Stimulated activated CD8-positive, alpha-beta memory T cell treated with anti-CD3 and anti-CD28 coated beads, Interleukin-7, amount 100 ng/mL, for 24 hours (primary cell): Measurements from ENCODE around the gene MUC2.

Experiments used
- DNase-seq: peaks from one replicate; pipeline ENCODE4 v3.0.0-alpha.2; 2020; ENCODE audit warnings: low read depth

Gene MUC2

GRCh38 chr11:1074244-1075221 lies at the start of gene MUC2:
Gene MUC2 (plus strand): TSS chr11:1074874.
- DNase-seq = no peak

DNA sequence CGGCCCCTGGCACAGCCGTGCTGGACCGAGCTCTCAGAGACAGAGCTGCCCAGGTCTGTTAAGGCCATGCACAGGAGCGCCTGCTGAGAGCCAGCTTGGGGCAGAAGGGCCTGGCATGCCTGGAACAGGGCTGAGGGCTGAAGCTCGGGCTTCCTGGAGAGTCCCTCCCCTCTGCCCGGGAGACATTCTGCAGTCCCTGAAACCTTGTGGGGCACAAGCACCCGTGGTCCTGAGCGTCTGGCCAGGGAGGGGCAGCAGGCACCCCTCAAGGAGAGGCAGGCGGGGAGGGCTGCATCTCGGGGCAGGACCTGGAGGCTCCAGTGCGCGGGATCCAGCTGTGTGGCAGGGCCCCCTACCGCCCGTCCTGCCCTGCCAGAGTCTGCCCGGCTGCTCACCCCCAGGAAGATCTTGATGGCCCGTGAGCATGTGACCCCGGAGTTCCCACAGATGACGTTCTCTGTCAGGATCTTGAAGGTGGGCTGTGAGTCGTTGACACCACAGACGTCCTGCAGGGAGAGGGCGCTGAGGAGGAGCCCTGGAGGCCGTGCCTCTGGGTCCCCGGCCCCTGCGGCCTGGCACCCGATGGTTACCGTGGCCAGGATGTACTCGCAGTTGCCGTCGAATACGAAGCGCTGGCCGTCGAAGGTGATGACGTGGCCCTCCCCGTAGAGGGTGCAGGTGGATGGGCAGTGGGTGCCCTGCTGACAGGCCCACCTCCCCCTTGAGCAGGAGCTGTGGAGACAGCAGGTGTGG lies 49.1 kb upstream of the MUC2 start:
- no peak for DNase-seq

GRCh38 chr11:1026163-1026450 lies 48.6 kb upstream of the MUC2 start:
- no peak for DNase-seq

- no peak for DNase-seq
These were observed 47.8 kb upstream of the MUC2 start for GRCh38 chr11:1026641-1027482.

DNA sequence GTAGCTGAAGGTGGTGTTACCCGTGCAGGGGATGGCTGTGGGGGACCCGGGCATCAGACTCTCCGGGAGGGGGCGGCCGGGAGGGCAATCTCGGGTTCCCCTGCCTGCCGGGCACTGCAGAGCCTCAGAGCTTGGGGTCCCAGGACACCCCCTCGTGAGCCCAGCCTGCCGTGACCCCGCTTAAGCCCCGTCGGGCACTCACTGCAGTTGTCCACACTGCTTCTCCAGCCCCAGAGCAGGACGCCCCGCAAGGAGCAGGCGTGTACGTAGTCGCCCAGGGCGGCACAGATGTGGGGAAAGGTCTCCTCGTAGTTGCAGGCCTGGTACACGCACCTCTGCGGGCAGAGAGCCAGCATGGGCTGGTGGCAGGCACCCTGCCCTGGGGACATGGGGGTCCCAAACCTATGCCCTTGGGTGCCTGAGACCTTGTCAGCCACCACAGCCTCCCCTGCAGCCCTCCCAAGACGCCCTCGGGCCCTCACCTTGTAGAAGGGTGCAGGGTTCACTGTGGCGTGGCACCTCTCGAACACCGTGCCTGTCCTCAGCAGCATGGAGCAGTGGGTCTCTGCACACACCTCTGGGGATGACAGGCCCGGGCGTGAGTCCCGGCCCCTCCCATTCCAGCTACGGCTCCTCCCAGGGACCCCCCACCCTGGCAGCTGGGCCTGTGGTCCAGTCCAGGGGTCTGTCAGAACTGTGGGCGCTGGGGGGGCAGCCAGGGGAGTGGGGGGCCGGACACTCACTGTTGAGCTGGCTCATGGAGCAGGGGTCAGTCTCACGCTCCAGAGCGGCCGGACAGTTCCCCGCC lies 47.0 kb upstream of the MUC2 start:
- no peak for DNase-seq

DNA sequence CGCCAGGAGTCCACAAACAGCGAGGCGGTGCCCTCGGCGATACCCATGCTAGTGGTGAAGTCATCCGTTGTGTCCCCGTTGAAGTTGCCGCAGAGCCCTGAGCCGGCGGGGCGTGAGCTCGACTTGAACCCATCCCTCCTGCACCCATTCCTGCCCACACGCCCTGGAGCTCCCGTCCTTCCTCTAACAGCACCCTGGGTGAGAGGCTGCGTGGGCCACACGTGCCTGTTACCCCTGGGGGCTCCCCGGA lies 46.5 kb upstream of the MUC2 start:
- no peak for DNase-seq

DNA sequence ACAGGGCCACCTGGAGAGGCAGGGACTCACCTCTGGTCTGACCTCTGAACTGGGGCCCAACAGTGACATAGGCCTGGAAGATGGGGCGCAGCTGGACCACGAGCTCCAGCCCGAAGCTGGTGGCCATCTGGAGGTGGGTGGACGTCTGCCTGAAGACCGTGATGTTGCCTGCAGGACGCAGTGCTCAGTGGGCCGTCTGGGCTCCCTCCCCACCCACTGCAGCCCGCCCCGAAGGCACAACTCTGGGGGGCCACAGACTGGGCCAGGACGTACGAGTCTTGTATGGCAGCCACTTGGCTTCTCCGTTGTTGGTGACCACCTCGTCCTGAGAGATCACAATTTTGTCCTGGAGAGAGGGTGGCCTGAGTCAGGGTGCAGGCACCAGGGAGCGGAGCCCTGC lies 46.1 kb upstream of the MUC2 start:
- no peak for DNase-seq

GRCh38 chr11:1029051-1029450 lies 45.6 kb upstream of the MUC2 start:
- DNase-seq = no peak

DNA sequence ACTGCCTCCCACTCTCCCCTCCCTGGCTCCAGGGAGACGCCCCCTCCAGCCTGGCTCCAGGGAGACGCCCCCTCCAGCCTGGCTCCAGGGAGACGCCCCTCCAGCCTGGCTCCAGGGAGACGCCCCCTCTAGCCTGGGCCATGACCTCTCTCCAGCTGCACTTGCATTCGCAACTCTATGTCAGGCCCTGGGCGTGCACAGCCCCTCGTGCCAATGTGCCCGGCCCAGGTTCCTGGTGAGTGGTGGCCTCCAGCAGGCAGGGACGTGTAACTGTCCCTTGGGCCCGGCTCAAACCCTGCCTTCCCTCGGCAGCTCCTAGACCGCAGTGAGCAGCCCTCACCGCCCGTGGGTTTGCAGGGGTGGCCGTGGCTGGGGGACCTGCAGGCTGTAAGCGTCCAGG lies 45.0 kb upstream of the MUC2 start:
- no peak for DNase-seq

DNA sequence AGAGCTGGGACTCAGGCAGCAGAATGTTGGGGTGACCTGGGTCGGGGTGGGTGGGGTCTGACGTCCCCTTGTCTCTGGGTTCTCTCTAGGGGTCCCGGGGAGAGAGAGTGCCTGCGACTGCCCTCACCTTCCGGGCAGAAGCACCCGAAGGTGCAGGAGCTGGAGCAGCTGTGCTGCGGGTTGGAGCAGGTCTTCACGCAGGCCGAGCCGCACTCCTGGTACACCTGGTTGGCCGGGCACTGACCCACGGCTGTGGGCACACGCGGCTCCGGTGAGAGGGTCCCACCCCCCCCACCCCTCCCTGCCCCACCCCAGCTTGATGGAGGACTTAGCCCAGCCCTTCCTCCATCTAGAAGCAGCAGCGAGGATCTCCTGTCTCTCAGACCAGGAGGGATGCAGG lies 44.6 kb upstream of the MUC2 start:
- no peak for DNase-seq

GRCh38 chr11:1030556-1030955 lies 44.1 kb upstream of the MUC2 start:
- no peak for DNase-seq

- no peak for DNase-seq
These were observed 43.4 kb upstream of the MUC2 start for GRCh38 chr11:1031121-1031899.

GRCh38 chr11:1032310-1032891 lies 42.3 kb upstream of the MUC2 start:
- no peak for DNase-seq

DNA sequence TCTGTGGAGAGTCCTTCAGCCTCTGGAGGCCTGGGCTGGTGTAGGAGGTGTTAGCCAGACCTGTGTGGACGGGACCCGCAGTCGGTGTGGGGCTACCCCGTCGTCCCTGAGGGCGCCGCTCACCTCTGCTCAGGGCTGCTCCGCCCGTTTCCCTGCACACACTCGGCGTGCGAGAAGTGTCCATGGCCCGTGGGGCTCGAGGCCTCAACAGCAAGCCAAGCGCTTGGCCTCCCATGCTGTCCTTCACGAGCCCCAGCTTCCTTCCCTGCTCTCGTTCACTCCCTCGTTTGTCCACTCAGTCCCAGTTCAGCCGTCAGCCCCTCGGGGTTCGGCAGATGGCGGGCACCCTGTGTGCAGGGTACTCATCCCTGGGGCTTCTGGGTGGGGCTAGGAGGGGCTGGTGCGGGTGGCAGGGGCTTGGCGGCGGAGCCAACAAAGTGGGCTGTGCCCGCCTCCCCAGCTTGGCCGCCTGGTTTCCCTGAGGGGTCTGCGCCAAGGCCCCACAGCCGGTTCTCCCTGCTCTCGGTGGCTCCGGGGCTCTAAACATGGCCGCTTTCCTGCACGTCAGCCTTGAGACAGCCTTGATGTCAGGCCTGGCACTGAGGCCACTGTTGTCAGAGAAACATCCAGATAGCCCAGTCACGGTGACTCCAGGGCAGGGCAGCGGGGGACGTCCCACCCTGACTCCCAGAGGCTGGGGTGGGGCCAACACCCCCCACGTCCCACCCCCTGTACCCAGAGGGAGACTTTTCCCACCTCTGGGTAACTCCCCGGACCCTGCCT lies 41.5 kb upstream of the MUC2 start:
- no peak for DNase-seq

GRCh38 chr11:1034001-1034400 lies 40.7 kb upstream of the MUC2 start:
- DNase-seq = no peak

GRCh38 chr11:1034456-1035295 lies 40.0 kb upstream of the MUC2 start:
- DNase-seq = no peak

DNA sequence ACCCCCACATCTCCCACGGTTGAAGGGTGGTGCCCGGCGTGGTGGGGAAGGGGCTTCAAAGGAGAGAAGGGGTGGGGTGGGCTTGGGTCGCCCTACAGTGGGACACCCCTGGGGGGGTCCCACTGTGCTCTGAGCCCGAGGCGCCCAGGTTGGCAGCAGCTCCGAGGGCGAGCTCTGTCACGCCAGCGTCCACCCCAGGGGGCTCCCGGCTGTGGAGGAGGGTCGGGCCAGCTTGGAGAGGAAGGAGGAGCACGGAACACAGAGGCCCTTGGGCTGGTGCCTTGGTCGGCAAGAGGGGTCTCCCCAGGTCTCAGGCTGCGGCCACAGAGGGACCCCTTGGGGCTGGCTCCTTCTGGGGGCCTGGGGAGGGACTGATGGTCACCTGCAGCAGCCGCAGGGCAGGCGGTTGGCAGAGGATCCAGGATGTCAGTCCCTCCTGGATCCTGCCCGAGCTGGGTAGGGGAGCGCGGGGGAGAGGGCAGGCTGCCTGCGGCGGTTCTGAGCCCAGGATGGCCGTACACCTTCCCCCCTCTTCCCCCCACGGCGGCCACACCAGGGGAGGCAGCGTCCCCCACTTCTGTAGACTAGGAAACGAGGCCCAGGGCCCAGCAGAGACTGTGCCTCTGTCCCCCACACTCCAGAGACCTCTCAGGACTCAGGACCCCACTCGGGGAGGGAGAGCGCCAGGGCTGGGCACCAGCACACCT lies 38.9 kb upstream of the MUC2 start:
- DNase-seq = no peak

GRCh38 chr11:1036303-1036923 lies 38.3 kb upstream of the MUC2 start, which contains the start of gene MUC6:
Gene MUC6 (minus strand): TSS chr11:1036718. CDS start chr11:1036655, 63 bp downstream.
- no peak for DNase-seq
